Tibial nerve (tissue), 4 donors: ENCODE data around the gene MICU1. TPM values are rescaled to one million over a fixed set of nuclear protein-coding genes. Genes with fewer than 3 reads are reported as not detected.
"Not testable (repeated sequence)": the region's sequence is repeated elsewhere in the genome, so short reads cannot be mapped to it uniquely, and the experiment has no call there.

Experiments used
- DNase-seq, 2 donors: peaks; one replicate each; pipeline ENCODE4 v3.0.0-alpha.2; 2019; ENCODE audit warnings: low spot score in 2 of 2
- H3K27ac ChIP-seq, 4 donors: fragments of 200-600 bp; sonication (generic) in 3 of 4; one replicate each; pipeline ENCODE4 v1.5.1; 2017 to 2019; ENCODE audit warnings: mild to moderate bottlenecking in 1 of 4
- H3K27me3 ChIP-seq, 2 donors: fragments of 200-600 bp; sonication (generic) in 1 of 2; one replicate each; pipeline versions ENCODE4 v1.5.1 to v1.6.0; 2017 to 2019
- H3K36me3 ChIP-seq, 3 donors: fragments of 200-600 bp; sonication (generic); one replicate each; pipeline ENCODE4 v1.5.1; 2018 to 2019
- H3K4me1 ChIP-seq, 4 donors: fragments of 200-600 bp; sonication (generic) in 3 of 4; one replicate each; pipeline ENCODE4 v1.5.1; 2017 to 2019
- H3K4me3 ChIP-seq, 4 donors: fragments of 200-600 bp; sonication (generic) in 3 of 4; one replicate each; pipeline ENCODE4 v1.5.1; 2017 to 2019; ENCODE audit warnings: mild to moderate bottlenecking in 1 of 4, moderate library complexity in 1 of 4
- H3K9me3 ChIP-seq, 4 donors: fragments of 200-600 bp; sonication (generic) in 3 of 4; one replicate each; pipeline ENCODE4 v1.5.1; 2017 to 2019
- CTCF ChIP-seq, 5 experiments: fragments of 200-600 bp in 3 of 5; fragments of 450-650 bp in 2 of 5; sonication (generic) in 3 of 5; IDR thresholded peaks; one replicate each; pipeline ENCODE4 v1.5.1; 2016 to 2019; ENCODE audit warnings: antibody characterized with exemption in 5 of 5, mild to moderate bottlenecking in 3 of 5, moderate library complexity in 2 of 5
- EP300 ChIP-seq, 2 donors: sonication (generic); formaldehyde crosslinking; IDR thresholded peaks; one replicate each; pipeline ENCODE4 v1.6.1; 2017; ENCODE audit warnings: antibody characterized with exemption in 2 of 2, mild to moderate bottlenecking in 1 of 2
- POLR2A ChIP-seq, 2 donors: fragments of 450-650 bp; IDR thresholded peaks; one replicate each; pipeline ENCODE4 v1.6.1; 2017; ENCODE audit warnings: antibody characterized with exemption in 2 of 2, mild to moderate bottlenecking in 2 of 2, moderate library complexity in 2 of 2
- WGBS, 2 donors: methylation state at CpG; one replicate each; pipeline ENCODE4 v1.1.5; 2018; 5-methylcytosine and 5-hydroxymethylcytosine counted together
- total RNA-seq, 4 donors: library from RNA; depleted of rRNA; stranded (reverse); fragments of >200 nt; gene quantifications; one replicate each; pipeline ENCODE4 v1.1.0, GENCODE V29; 2016

The MICU1 gene
- total RNA-seq, 4 donors from 2014 or later, result 19.4 to 46.5 (median 35.8) TPM

GRCh38 chr10:72654720-72655119, 28.8 kb upstream of the MICU1 start:
- DNase-seq, result no peak
- no peaks in the 10 kb centered on the region for H3K4me1 ChIP-seq
- H3K27me3 ChIP-seq, result no peaks in the 10 kb centered on the region
- H3K4me3 ChIP-seq, result no peak overlapping the region
- no peak overlapping the region for H3K27ac ChIP-seq
- TF ChIP-seq EP300 (IDR thresholded peaks at IDR 0.05), result no peak
- TF ChIP-seq POLR2A (IDR thresholded peaks at IDR 0.05), result no peak
- no peak for TF ChIP-seq CTCF (IDR thresholded peaks at IDR 0.05)
- no peaks in the 10 kb centered on the region for H3K36me3 ChIP-seq
- H3K9me3 ChIP-seq, result no peaks in the 10 kb centered on the region
- 51 to 56% methylated on average over 3 of the region's 3 CpGs for WGBS, 2 donors

- no peak for TF ChIP-seq CTCF (IDR thresholded peaks at IDR 0.05)
- TF ChIP-seq POLR2A (IDR thresholded peaks at IDR 0.05), result no peak
- TF ChIP-seq EP300 (IDR thresholded peaks at IDR 0.05), result no peak
- Histone ChIP-seq H3K9me3 (no peaks in the 10 kb centered on the region), H3K36me3 (no peaks in the 10 kb centered on the region), H3K27me3 (no peaks in the 10 kb centered on the region), H3K27ac (no peak overlapping the region), H3K4me3 (no peak overlapping the region), H3K4me1 (no peaks in the 10 kb centered on the region)
- DNase-seq, result no peak
- WGBS, 2 donors, result 82 to 87% methylated on average over 6 of the region's 6 CpGs
These were observed 27.7 kb upstream of the MICU1 start for GRCh38 chr10:72653383-72654096.

- Histone ChIP-seq H3K27me3 (no peaks in the 10 kb centered on the region), H3K27ac (no peak overlapping the region), H3K4me3 (no peak overlapping the region), H3K36me3 (no peaks in the 10 kb centered on the region), H3K9me3 (no peaks in the 10 kb centered on the region), H3K4me1 (no peaks in the 10 kb centered on the region)
- TF ChIP-seq POLR2A (IDR thresholded peaks at IDR 0.05) (no peak), CTCF (IDR thresholded peaks at IDR 0.05) (no peak), EP300 (IDR thresholded peaks at IDR 0.05) (no peak)
- DNase-seq, result no peak
- WGBS, 2 donors, result 43 to 53% methylated on average over 5 of the region's 5 CpGs
These were observed 23.4 kb upstream of the MICU1 start for GRCh38 chr10:72649291-72649690.

GRCh38 chr10:72648301-72648700, 22.4 kb upstream of the MICU1 start:
- no peaks in the 10 kb centered on the region for H3K9me3 ChIP-seq
- H3K27ac ChIP-seq, result no peak overlapping the region
- DNase-seq, result no peak
- H3K4me1 ChIP-seq, result no peaks in the 10 kb centered on the region
- no peaks in the 10 kb centered on the region for H3K36me3 ChIP-seq
- TF ChIP-seq EP300 (IDR thresholded peaks at IDR 0.05), result no peak
- no peak overlapping the region for H3K4me3 ChIP-seq
- H3K27me3 ChIP-seq, result no peaks in the 10 kb centered on the region
- WGBS, 2 donors, result 97% methylated on average over 1 of the region's 1 CpG

- not testable (repeated sequence) for H3K4me3 ChIP-seq, H3K36me3 ChIP-seq, H3K9me3 ChIP-seq, DNase-seq, H3K4me1 ChIP-seq, H3K27ac ChIP-seq, H3K27me3 ChIP-seq
- WGBS, 2 donors, result 90 to 95% methylated on average over 3 of the region's 3 CpGs
These were observed 21.1 kb upstream of the MICU1 start for GRCh38 chr10:72646971-72647370.

- Histone ChIP-seq H3K36me3 (no peaks in the 10 kb centered on the region), H3K9me3 (no peaks in the 10 kb centered on the region), H3K27me3 (no peaks in the 10 kb centered on the region), H3K27ac (no peak overlapping the region), H3K4me1 (no peaks in the 10 kb centered on the region), H3K4me3 (no peak overlapping the region)
- no peak for DNase-seq
- TF ChIP-seq CTCF (IDR thresholded peaks at IDR 0.05), result no peak
- TF ChIP-seq EP300 (IDR thresholded peaks at IDR 0.05), result no peak
- 86 to 93% methylated on average over 2 of the region's 2 CpGs for WGBS, 2 donors
These were observed 19.5 kb upstream of the MICU1 start for GRCh38 chr10:72645263-72645858.
